Activated CD8-positive, alpha-beta memory T cell treated with anti-CD3 and anti-CD28 coated beads, Interleukin-2, amount 50 U/mL, for 1 hour (primary cell): ENCODE results near the gene SERGEF.

Experiments used
- DNase-seq: peaks from one replicate; pipeline ENCODE4 v3.0.0-alpha.2; 2020; ENCODE audit errors: extremely low read depth

The SERGEF gene

DNA sequence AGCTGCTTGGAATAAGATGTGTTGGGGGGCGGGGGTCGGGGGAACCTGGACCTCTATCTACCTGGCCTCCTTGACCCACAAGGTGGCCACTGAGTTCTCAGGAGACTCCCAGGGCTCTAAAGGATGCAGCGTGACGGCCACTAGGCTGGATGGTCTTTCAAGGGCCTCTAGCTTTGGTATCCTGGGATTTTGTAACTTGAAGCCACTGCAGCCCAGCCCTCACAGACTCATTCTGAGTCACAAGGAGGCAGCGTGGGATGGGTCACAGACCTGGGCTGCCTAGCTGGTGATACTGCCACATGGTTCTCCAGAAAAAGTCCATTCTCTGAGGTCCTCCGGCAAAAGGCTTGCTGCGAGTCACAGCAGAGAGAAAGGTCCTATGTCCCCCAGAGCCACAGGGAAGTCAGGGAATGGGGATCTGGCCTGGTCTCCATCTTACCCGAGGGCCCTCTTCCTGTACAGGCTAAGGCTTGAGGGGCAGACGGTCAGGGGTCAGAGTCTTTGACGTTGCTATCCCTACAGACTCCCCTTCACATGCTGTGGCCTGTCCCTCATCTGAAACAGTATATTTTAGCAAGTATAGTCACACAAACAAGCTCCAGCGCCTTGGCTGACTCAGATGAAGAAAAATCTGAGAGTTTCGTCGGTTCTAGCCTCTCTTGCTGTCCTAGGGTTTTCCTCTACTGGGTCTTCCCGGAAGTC lies 225.9 kb downstream of the SERGEF start:
- no peak for DNase-seq

DNA sequence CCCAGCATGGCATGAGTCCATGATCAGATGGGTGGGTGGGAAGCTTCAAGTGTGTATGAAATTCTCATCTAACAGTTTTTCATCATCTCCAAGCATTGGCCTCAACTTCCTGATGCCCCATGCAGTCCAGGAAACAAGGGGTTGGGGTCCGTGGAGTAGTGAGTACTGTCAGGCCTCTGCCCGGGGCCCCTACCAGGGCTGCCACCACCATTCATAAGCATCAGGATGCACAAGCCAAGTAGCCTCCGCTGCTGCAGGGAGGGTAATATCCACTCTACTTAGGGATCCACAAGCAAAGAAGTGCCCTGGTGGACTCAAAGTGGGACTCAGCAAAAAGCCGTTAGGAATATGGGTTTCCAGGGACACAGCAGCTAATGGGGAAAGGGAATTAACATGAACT lies 229.0 kb downstream of the SERGEF start:
- DNase-seq, result no peak

DNA sequence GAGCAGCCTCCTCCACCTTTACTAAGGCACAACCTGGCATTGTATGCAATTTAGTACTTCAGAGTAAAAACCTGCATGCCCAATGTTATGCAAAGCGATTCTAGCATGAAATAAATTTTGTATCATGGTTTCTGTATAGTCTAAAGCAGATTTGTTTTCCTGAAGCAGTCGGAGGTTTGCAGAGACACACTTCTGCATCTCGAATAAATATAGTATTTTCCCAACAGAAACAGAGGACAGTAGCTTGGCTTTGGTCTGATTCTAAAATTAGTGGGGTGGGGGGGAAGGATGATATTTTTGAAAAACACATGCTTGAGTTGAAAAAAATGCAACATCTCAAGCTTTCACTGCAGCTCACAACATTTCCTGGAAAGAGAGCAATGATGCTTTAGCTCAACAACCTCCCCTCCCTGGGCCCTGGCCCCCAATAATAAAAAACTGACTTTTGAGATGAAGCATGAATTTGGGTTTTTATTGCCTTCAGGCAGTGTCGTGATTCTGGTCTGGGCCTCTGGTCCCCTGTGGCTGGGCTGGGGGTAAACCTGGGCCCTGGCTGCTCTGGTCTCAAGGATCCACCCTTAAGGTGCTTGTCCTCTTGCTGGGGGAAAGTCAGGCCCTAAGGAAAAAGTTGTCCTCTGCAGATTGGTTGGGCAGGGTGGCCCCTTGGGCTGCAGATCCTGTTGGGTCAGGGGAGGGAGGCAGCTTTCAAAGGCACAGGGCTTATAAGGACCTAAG lies 230.1 kb downstream of the SERGEF start:
- no peak for DNase-seq

DNA sequence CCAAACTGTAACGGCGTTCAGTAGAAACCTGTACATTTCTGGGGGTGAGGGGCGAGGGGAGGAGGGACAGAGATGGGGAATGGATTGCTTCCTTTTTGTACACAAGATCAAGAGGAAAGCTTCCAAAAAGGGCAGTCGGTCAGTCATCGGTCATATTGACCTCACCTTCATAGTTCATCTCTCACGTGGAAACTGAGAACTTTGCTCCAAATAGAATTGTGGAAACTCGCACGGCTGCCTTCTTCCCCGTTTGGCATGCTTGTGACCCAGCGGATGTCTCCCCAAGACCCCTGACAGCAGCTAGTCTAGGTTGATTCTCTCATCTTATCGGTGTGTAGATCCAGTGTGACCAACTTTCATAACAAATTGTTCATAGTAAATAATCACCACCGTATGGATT lies 230.7 kb downstream of the SERGEF start:
- DNase-seq, result no peak

DNA sequence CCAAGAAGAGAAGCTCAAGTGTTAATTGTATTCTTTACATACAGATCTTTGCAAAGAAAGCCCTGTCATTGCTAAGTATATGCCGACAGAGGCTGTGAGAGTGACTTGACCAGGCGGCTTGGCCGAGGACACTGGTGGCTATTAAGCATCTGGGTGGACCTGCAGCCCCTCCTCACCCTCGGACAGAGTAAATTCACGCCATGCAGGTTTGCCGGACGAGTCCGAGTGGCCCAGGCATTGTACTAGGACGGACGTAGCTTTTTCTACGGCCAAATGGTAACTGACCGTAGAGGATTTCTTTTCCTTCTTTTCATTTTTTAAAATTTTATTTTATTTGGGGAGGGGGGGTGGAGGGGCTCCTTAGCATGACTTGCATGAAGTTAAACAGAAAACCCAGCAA lies 231.2 kb downstream of the SERGEF start:
- no peak for DNase-seq

DNA sequence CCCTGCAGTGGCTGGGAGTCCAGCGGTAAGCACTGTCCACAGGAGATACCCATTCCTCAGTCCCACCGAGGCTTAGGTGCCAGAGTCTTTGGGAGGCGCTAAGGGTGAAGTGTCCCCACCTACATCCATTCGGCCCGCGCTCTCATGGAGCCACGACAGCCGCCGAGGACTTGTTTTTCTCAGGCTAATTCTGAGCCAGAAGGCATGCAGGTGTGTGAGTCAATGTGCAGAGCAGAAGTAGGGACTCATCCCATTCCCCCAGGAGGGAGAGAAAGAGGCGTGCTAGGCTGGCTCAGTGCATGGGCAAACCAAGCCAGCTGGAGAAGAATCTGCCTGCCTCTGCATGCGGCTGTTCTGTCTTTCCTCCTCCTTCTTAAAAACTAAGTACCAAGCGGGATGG lies 231.6 kb downstream of the SERGEF start:
- DNase-seq, result no peak

DNA sequence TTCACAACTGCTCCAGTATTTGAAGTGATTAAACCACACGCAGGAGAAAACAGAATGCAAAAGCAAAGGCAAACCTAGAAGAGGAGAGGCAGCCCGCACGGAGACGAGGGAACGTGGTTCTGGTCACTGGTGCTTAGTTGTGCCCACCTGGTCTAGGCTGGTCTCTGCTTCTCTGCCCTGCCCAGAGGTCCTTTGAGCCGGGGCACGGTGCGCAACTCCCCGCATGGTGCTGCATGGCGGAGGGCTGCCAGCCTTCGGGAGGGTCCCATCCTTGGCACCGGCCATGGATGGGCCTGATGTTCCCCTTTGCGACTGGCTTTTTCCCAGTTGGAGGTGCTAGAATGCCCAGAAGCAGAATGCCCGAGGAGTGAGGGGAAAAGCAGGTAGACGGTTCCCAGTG lies 232.2 kb downstream of the SERGEF start:
- DNase-seq, result no peak

DNA sequence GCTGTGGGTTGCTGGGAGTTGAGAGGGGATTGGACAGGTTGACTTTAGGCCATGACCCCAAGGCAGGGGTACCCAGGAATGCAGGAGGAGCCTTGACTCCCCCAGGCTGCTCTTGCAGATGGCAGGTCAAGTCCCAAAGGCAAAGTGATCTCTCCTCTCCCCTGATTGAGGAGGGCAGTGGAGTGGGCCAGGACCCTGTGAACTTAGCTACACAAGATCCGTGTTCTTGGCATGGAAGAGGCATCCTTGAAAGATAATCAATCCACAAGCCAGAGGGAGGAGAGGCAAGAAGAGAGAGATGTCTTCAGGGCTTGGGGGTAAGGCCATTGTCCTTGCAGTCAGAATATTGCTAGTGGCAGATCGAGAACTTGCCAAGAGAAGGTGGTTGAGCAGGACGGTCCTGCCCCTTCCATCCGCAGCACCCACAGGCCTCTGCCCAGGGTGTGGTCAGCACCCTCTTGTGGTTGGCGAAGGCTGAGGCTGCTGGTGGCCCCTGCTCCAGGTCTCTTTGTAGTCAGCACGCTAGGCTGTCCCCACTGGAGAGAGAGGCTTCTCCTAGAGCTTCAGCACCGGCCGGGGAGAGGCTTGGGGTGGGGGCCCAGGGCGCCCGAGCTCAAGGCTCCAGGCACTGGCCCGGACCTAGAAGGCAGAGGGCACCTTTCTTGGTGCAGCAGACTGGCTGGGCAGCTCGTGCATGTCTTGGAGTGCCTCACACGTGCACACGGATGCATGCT lies 232.8 kb downstream of the SERGEF start:
- DNase-seq, result no peak

DNA sequence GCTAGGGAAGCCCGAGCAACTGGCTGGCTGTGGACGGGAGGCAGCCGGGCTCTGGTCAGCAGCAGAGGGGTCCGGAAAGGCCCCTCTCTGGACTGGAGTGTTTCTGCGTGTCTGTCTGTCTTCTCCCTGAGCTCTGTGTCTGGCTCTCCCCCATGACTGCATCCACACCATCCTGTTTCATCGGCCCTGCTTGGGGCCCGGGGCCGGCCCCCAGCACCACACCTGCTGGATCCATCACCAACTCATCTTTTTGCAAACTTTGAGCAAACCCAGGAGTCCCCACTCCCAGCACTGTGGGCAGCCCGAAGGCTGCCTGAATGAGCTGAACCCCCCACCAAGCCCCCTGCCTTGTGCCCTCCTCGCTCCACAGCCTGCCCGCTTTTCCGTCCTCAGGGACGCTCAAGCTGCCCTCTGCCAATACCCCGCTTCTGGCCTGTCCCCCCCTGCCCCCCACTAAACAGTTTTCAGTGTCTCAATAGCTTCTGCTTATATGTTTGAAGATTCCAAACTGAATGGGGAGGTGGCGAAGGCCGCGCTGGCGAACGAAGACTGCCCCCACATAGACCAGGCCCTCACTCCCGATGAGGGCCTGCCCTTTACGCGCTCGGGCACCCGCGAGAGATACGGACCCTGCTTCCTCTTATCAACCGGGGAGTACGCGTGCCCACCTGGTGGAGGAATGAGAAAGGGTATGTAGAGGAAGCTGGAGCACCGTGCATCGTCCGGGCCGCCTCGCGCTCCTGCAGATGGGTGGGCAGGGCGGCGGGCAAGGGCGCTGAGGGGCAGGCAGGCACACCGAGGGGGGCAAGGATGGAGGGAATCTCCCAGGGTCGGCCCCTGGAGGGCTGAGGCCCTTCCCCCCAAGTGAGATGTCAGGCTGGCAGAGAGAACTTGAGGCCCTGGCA lies 233.6 kb downstream of the SERGEF start:
- DNase-seq, result no peak

DNA sequence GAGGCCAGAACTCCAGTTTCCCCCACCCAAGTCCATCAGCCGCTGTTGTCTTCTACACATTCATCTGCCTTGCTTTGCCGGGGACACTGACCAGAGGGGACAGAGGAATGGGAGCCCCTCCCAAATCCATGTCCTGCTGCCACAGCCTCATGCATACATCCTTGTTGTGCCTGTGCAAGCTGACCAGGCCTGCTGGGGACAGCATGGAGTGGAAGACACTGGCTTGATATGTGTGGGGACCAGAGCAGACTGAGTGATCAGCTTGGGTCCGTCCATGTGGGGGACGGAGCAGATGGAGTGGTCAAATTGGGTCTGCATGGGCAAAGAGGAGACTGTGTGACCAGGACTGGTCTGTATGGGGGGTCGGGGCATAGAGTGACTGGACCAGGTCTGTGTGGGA lies 234.5 kb downstream of the SERGEF start:
- DNase-seq, result no peak

DNA sequence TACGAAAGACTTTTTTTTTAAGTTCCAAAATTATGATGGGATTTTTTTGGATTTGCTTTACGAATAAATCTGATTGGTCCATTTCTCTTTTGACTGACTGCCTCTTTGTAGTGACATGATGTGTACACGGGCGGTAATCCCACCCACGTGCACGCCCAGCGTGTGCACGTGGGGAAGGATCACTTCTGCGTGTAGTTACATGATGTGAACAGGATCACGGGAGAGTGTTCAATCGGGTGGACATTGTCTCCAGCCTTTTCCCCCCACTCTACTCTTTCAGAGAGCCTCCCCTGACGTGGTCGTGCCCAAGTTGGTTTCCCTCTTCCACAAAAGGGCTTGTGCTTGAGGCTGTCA lies 235.1 kb downstream of the SERGEF start:
- no peak for DNase-seq

DNA sequence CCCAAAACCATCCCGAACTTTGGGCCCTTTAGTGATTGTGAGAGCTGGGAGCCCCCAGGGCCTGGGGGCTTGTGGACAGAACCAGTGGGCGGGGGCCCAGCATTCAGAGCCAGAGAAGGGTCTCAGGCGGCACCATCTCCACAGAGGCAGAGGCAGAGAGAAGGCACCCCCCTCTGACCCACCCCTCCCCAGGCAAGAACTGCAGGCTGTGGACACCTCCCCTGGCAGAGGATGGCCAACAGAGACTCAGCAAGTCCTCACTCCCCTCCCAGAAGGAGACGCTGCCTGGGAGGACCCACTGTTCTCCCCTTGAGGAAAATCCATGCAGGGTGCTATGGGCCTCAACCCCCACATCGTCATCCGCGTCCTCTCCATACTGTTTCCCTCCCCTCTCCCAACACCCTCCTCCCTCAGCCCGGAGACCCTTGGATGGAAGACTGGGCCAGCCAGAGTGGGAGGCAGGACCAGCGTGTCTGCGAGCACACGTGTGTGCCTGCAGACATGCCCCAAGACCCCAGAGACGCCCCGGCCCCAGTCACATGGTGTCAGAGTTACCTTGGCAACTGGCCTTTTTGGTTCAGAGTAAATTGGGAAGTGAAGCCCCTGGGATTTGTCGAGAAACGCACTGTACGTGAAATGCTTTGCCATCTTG lies 235.6 kb downstream of the SERGEF start:
- no peak for DNase-seq

DNA sequence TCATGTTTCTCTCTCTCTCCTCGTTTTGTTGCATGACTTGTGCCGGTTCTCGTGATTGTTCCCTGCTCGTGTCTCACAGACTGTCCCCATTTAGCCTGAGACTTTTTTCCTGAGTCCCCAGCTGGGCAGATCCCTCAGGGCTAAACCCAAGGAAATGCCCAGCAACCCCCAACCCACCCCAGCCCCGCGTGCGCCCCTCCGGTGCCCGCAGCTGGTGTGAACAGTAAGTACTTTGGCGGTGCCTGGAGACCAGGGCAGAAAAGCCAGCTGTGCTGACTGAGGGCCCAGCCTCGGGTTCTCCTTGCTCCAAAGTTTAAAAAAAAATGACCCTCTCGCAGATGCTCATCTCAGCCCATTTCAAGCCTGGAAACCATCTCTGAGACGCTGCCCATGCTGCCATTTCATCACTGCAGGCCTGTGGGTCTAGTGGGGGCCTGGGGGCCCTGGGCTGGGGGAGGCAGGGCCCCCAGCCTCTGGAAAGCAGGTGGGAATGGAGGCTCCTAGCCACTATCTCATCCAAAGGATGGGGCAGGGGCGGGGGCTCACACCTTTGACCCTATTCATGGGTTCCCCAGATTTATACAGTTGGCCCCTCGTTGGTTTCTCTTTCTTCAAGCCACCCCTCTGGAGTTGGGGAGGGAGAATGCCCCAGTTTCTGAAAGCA lies 236.5 kb downstream of the SERGEF start:
- DNase-seq, result no peak

DNA sequence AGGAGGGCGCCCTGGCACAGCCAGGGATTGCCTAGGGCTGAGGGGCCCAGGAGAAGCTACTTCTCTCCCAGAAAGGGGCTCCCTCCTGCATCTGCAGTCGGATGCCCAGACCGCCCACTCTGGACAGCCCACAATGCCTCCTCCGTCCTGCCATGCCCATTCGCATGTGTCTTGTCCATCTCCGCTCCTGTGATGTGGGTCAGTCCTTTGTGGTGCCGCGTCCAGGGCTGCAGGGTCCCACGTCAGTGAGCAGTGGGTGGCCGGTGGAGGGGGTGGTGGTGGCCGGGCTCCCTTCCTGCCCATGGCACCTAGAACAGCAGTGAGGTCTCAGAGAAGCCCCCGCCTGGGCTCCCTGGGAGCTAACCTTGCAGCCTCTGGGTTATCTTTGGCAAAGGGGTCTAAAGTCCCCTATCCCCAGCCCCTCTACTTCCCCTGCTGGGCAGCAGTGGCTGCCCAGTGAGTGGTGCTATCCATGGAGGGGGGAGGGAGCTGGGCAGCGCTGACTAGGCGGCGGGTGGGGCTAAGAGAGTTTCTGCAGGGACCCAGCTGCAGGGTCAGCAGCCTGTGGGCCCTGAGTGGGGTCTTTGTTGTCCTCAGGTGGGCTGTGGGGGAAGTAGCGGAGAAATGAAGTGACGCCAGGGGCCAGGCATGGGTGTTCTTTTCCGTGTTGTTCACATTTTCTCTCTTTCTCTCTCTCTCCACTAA lies 237.2 kb downstream of the SERGEF start:
- DNase-seq, result no peak

DNA sequence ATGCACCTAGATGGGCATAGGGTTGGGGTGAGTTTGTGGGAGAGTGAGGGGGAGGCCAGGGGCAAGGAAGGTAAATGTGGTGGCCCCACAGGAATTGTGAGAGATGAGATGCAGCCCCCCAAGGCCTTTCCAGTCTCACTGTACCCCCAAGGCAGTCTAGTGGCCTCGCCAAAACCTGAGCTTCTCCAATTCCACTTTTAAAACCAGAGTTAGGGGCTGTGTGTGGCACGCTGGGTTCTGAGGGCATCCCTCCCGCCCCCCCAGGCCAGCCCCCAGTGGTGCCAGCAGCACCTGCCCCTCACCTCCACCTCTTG lies 237.9 kb downstream of the SERGEF start:
- DNase-seq, result no peak

DNA sequence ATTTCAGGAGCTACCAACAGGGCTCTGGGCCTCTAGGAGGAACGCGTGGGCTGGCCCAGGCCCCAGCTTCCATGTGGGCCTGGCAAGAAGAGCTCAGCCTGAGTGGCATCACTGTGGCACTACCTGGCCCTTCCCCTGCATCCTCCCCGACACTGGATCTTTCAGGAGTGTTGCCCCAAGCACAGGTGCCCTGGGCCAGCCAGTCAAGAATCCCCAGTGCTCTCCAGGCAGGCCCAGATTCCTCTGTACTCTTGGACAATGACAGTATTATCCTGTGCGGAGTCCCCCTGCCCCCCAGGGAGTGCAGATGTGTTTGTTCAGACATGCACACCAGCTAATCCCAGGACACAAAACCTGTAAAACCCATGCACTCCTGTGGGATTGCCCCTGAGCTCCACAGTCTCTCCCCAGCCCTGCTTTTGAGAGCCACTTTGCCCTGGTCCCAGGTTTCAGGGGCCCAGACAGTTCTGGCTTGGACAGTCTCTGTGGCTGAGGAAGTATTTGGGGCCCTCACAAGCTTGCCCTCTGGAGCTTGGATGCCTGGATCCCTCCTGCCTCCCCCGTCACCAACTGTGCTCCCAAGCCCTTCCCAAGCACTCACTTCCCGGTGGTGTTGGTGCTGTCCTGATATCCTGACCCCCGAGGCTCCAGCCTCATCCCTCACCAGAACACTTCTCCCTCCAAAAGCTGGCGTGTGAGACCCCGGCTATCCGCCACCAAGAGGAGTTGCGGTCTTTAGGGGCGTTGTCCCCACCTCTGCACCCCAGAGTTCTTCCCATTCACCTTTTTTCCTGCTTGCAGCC lies 238.4 kb downstream of the SERGEF start:
- no peak for DNase-seq

DNA sequence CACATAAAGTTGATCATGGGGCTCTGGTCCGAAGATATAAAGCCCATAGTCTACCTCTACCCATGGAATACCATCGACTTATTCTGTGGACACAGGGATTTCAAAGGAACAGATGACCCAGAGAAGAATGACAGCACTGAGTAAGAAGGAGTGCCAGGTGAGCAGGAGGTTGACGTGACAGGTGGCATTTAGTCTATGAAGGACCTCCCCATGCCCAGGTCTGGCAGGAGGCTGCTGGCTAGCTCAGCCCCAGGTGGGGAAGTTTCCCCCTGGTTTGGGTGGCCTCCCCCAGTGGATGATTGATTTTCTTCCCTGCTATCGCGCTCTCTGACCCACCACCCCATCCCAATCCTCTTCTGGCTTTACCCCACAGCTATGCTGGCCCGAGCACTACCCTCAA lies 239.2 kb downstream of the SERGEF start:
- no peak for DNase-seq

DNA sequence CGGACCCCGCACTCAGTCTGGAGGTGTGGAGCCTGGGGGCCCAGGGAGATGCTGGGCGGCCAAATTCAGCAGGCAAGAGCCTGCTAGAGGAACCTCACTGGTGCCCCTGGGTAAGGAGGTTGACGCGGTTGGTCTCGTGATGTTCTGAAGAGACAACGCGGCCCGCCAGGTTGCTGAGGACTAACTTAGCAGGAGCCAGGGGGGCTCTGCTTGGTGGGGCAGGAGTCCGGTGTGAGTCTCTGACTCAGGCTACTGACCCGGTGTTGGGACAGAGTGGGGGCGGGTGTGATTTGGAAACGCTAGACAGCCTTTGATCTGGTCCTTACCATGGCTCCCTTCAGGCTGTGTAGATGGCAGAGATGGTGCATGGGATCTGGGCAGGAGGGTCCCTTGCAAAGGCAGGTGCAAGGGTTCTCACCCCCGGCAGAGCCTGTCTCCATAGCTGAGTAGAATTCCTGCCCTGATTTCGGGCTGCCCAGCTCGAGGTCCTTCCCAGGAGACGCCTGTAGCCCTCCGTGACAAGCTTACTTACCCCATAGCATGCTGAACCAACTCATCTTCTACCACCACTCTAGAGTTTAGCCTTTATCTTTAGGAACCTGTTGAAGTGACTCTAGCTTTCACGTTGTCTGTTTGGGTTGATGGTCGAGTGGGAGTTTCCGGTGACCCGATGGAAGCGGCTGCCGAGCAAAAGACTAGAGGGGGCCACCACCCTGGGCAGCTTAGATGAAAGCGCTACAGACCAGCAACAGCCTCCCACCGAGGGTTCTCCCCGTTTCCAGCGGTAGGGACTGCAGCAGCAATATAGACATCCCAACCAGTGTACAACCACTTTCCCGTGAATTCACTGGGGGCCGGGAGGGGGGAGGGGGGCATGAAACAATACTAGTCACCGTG lies 239.9 kb downstream of the SERGEF start:
- no peak for DNase-seq
